K562 (cell line): ENCODE measurements around the gene PTPRM.

Source experiments
- ATF1 ChIP-seq, 2 experiments: fragments of 450-650 bp in 1 of 2; IDR thresholded peaks; 2 replicates each; pipeline ENCODE4 v1.6.1; 2016; ENCODE audit warnings: missing compliant biosample characterization in 1 of 2, missing genetic modification characterization in 1 of 2
- BACH1 ChIP-seq: fragments of 200-800 bp; sonication (Bioruptor generic); IDR thresholded peaks from 2 replicates; pipeline ENCODE4 v1.6.1; 2016; ENCODE audit warnings: missing genetic modification characterization, missing compliant biosample characterization
- CTCF ChIP-seq, 3 experiments: IDR thresholded peaks in 2 of 3; conservative IDR thresholded peaks in 1 of 3; 2 replicates each; pipeline ENCODE4 v1.5.1; 2011 to 2012; ENCODE audit warnings: low read length in 3 of 3, mild to moderate bottlenecking in 3 of 3, control low read depth in 2 of 3, improper control_type of control experiment in 1 of 3, inconsistent platforms in 1 of 3, low read depth in 1 of 3, mixed read lengths in 1 of 3, moderate library complexity in 1 of 3; ENCODE audit not compliant: insufficient read depth in 2 of 3
- EP400 ChIP-seq: fragments of 450-650 bp; IDR thresholded peaks from 2 replicates; pipeline ENCODE4 v1.6.1; 2017; ENCODE audit warnings: antibody characterized with exemption, mild to moderate bottlenecking, moderate library complexity
- FOXP1 ChIP-seq: sonication (generic); formaldehyde crosslinking; IDR thresholded peaks from 2 replicates; pipeline ENCODE4 v1.8.0; 2022; ENCODE audit warnings: mild to moderate bottlenecking, missing genetic modification reagents
- GABPA ChIP-seq: fragments of 200-800 bp; sonication (Bioruptor generic); conservative IDR thresholded peaks from 2 replicates; pipeline ENCODE4 v1.6.1; 2016; ENCODE audit warnings: low read depth, missing genetic modification characterization, missing compliant biosample characterization
- HIVEP1 ChIP-seq: fragments of 250-450 bp; sonication (Bioruptor Pico); IDR thresholded peaks from 2 replicates; pipeline ENCODE4 v1.4.0; 2020; ENCODE audit warnings: mild to moderate bottlenecking
- JUND ChIP-seq, 2 experiments: IDR thresholded peaks; 2 replicates in 1 of 2; 3 replicates in 1 of 2; pipeline ENCODE4 v1.6.1; 2011; ENCODE audit warnings: borderline replicate concordance in 2 of 2, low read depth in 2 of 2, low read length in 2 of 2, improper control_type of control experiment in 1 of 2, missing biosample characterization in 1 of 2, missing genetic modification characterization in 1 of 2, missing genetic modification reagents in 1 of 2
- MAZ ChIP-seq, 2 experiments: fragments of 450-650 bp in 1 of 2; sonication (generic) in 1 of 2; formaldehyde crosslinking; IDR thresholded peaks in 1 of 2; conservative IDR thresholded peaks in 1 of 2; 2 replicates each; pipeline versions ENCODE4 v1.4.0 to v1.5.0; 2020; ENCODE audit warnings: mild to moderate bottlenecking in 1 of 2, missing genetic modification reagents in 1 of 2
- NR2C1 ChIP-seq, 2 experiments: fragments of 450-650 bp; IDR thresholded peaks; 2 replicates each; pipeline ENCODE4 v1.6.1; 2017; ENCODE audit warnings: mild to moderate bottlenecking in 2 of 2, antibody characterized with exemption in 1 of 2, inconsistent platforms in 1 of 2, missing compliant biosample characterization in 1 of 2, missing genetic modification characterization in 1 of 2
- NR3C1 ChIP-seq: sonication (generic); formaldehyde crosslinking; IDR thresholded peaks from 2 replicates; pipeline ENCODE4 v1.8.1; 2022; ENCODE audit warnings: missing genetic modification reagents
- TCFL5 ChIP-seq: fragments of 250-450 bp; sonication (Bioruptor Pico); conservative IDR thresholded peaks from 2 replicates; pipeline ENCODE4 v1.6.1; 2021; ENCODE audit warnings: mild to moderate bottlenecking, moderate library complexity, matching md5 sums
- YY1 ChIP-seq, 3 experiments: IDR thresholded peaks; 2 replicates each; pipeline ENCODE4 v1.6.1; 2011; ENCODE audit warnings: low read length in 2 of 3, mild to moderate bottlenecking in 2 of 3, moderate library complexity in 2 of 3, borderline replicate concordance in 1 of 3, control low read depth in 1 of 3, low read depth in 1 of 3; ENCODE audit not compliant: insufficient read depth in 3 of 3, insufficient replicate concordance in 2 of 3, control insufficient read depth in 1 of 3, insufficient read length in 1 of 3; ENCODE audit errors: extremely low read depth in 1 of 3
- TF ChIP-seq, protein P1 (sequence below): fragments of 450-650 bp; formaldehyde crosslinking; IDR thresholded peaks from 2 replicates; pipeline ENCODE4 v1.4.0; 2020; ENCODE audit warnings: mild to moderate bottlenecking, moderate library complexity

- TF ChIP-seq CTCF (IDR thresholded peaks at IDR 0.05 in 2 of 3, conservative IDR thresholded peaks at IDR 0.05 in 1 of 3; ENCODE audit: insufficient read depth in 2 of 3, low read depth in 1 of 3, low read length in 3 of 3) (no peak), BACH1 (no peak), TCFL5 (CRISPR knock-in tag) (no peak), GABPA (tag) (no peak), YY1 (IDR thresholded peaks at IDR 0.05; ENCODE audit: borderline replicate concordance in 1 of 3, control insufficient read depth in 1 of 3, extremely low read depth in 1 of 3, insufficient read depth in 3 of 3, insufficient read length in 1 of 3, insufficient replicate concordance in 2 of 3, low read depth in 1 of 3, low read length in 2 of 3) (no peak), EP400 (no peak), FOXP1 (CRISPR knock-in tag) (no peak), NR2C1 (IDR thresholded peaks at IDR 0.05) (no peak), NR2C1 (tag; IDR thresholded peaks at IDR 0.05) (no peak), NR3C1 (CRISPR knock-in tag) (no peak), HIVEP1 (CRISPR knock-in tag) (no peak), MAZ (CRISPR knock-in tag; conservative IDR thresholded peaks at IDR 0.05 in 1 of 2, IDR thresholded peaks at IDR 0.05 in 1 of 2) (no peak), ATF1 (CRISPR knock-in tag; IDR thresholded peaks at IDR 0.05) (no peak), ATF1 (tag; IDR thresholded peaks at IDR 0.05) (no peak), JUND (IDR thresholded peaks at IDR 0.05; ENCODE audit: borderline replicate concordance, low read depth, low read length) (no peak), JUND (tag; IDR thresholded peaks at IDR 0.05; ENCODE audit: borderline replicate concordance, low read depth, low read length) (no peak)
- TF ChIP-seq, protein P1, sequence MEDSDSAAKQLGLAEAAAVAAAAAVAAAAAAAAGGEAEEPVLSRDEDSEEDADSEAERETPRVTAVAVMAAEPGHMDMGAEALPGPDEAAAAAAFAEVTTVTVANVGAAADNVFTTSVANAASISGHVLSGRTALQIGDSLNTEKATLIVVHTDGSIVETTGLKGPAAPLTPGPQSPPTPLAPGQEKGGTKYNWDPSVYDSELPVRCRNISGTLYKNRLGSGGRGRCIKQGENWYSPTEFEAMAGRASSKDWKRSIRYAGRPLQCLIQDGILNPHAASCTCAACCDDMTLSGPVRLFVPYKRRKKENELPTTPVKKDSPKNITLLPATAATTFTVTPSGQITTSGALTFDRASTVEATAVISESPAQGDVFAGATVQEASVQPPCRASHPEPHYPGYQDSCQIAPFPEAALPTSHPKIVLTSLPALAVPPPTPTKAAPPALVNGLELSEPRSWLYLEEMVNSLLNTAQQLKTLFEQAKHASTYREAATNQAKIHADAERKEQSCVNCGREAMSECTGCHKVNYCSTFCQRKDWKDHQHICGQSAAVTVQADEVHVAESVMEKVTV (CRISPR knock-in tag) = no peak
These were observed 412.6 kb downstream of the PTPRM start for GRCh38 chr18:7979714-7980113.
